HUES64 (cell line): ENCODE results near the gene CTDSP2.
A peak's percentile ranks its signal among the peaks of the same experiment; 100 is the strongest.
"Not testable (repeated sequence)": the region's sequence is repeated elsewhere in the genome, so short reads cannot be mapped to it uniquely, and the experiment has no call there.

Experiments used
- H3K27ac ChIP-seq: 2 replicates; pipeline ENCODE4 v1.7.0; 2013; ENCODE audit warnings: low read depth, low read length, inconsistent platforms
- H3K27me3 ChIP-seq: 2 replicates; pipeline ENCODE4 v1.6.1; 2013; ENCODE audit warnings: mild to moderate bottlenecking, low read length; ENCODE audit not compliant: insufficient read depth
- H3K36me3 ChIP-seq: 2 replicates; pipeline ENCODE4 v1.6.1; 2013; ENCODE audit warnings: mild to moderate bottlenecking, low read length; ENCODE audit not compliant: insufficient read depth
- H3K4me1 ChIP-seq: 2 replicates; pipeline ENCODE4 v1.6.1; 2013; ENCODE audit warnings: mild to moderate bottlenecking, low read length, moderate library complexity; ENCODE audit not compliant: insufficient read depth
- H3K4me3 ChIP-seq: 2 replicates; pipeline ENCODE4 v1.5.1; 2013; ENCODE audit warnings: mild to moderate bottlenecking, low read length, moderate library complexity
- H3K9ac ChIP-seq: 2 replicates; pipeline ENCODE4 v1.6.1; 2013; ENCODE audit warnings: mild to moderate bottlenecking, low read depth, low read length
- H3K9me3 ChIP-seq: 2 replicates; pipeline ENCODE4 v1.6.1; 2013; ENCODE audit warnings: low read depth, low read length; ENCODE audit not compliant: insufficient read depth
- WGBS: fragments of 150-250, 120-280 bp; methylation state at CpG from one replicate; pipeline ENCODE4 v1.1.7; 2013; ENCODE audit warnings: missing lambda C conversion rate; 5-methylcytosine and 5-hydroxymethylcytosine counted together

Gene CTDSP2

GRCh38 chr12:57829025-57829777 lies 17.3 kb downstream of the CTDSP2 start:
- Histone ChIP-seq H3K4me3 (no peak overlapping the region), H3K36me3 (peaks cover 55% of the 10 kb centered on the region), H3K9me3 (no peaks in the 10 kb centered on the region), H3K27ac (peak overlapping the region; percentile 17; the same call in 1 of the 2 replicates), H3K4me1 (peaks cover 13% of the 10 kb centered on the region; the same call in 1 of the 2 replicates), H3K27me3 (no peaks in the 10 kb centered on the region), H3K9ac (no peak overlapping the region)
- WGBS, result 96% methylated on average over 10 of the region's 10 CpGs

GRCh38 chr12:57826966-57827365 lies 19.6 kb downstream of the CTDSP2 start:
- Histone ChIP-seq H3K27me3 (no peaks in the 10 kb centered on the region), H3K27ac (no peak overlapping the region), H3K4me1 (no peaks in the 10 kb centered on the region), H3K36me3 (peaks cover 77% of the 10 kb centered on the region), H3K9me3 (no peaks in the 10 kb centered on the region), H3K4me3 (no peak overlapping the region), H3K9ac (no peak overlapping the region)
- 95% methylated on average over 1 of the region's 1 CpG for WGBS

DNA sequence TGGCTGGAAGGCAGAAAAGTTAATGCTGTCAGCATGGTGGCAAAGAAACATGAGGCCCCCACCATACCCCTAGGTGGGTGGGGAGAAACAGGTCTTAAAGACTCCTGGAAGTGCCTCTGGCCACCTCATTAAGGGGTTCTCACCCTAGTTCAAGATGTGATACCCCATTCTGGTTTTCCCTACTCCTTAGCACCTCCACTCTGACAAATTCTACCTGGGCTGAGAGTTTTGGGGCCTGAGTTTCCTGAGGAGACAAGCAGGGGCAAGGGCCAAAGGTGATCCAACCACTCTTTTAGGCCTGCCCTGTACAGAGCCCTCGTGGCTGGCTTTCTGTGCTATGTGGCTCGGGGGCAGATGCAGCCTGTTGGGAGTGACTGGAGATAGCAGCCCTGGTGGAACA lies 20.1 kb downstream of the CTDSP2 start:
- WGBS, result 95% methylated on average over 2 of the region's 2 CpGs
- Histone ChIP-seq H3K27ac (no peak overlapping the region), H3K9me3 (no peaks in the 10 kb centered on the region), H3K4me3 (no peak overlapping the region), H3K36me3 (peaks cover 82% of the 10 kb centered on the region), H3K27me3 (no peaks in the 10 kb centered on the region), H3K9ac (no peak overlapping the region), H3K4me1 (no peaks in the 10 kb centered on the region)

GRCh38 chr12:57825451-57825850 lies 21.1 kb downstream of the CTDSP2 start:
- Histone ChIP-seq H3K9ac (no peak overlapping the region), H3K27me3 (no peaks in the 10 kb centered on the region), H3K4me1 (no peaks in the 10 kb centered on the region), H3K9me3 (no peaks in the 10 kb centered on the region), H3K36me3 (peaks cover 88% of the 10 kb centered on the region), H3K27ac (no peak overlapping the region), H3K4me3 (no peak overlapping the region)
- 95% methylated on average over 2 of the region's 2 CpGs for WGBS

DNA sequence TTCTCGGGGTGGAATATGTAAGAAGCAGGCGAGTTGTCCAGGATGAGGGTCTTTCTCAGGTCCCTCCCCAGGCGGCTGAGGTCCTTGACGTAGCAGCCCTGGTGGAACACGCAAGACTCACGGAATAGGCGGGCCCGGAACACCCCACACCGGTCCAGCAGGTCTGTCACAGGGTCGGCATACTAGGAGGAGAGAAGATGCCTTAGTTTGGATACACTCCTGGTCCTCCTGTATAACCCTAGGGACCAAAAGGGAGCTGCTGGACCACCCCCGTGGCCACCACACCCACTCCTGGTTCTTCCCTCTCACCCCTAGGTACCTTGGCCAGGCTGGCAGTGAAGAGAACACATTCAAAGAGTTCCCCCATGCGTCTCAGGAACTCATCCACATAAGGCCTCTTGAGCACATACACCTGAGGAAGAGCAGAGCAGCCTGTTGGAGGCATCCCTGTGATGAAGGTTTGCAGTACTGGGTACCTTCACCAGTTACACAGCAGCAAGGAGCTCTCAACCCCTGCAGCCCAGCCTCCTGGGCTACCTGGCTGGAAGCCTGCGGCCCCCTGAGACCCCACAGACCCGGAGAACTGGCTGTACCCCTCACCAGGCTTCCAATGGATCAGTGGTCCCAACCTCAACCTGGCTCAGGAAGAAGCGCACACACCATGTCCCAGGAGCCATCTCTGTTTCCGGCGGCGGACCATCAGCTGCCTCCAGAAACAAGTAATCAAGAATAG lies 22.5 kb downstream of the CTDSP2 start:
- H3K27me3 ChIP-seq, result no peaks in the 10 kb centered on the region
- 97% methylated on average over 18 of the region's 18 CpGs for WGBS
- no peaks in the 10 kb centered on the region for H3K9me3 ChIP-seq
- H3K36me3 ChIP-seq, result peaks cover 87% of the 10 kb centered on the region
- H3K27ac ChIP-seq, result no peak overlapping the region
- H3K4me3 ChIP-seq, result no peak overlapping the region
- H3K9ac ChIP-seq, result no peak overlapping the region
- H3K4me1 ChIP-seq, result no peaks in the 10 kb centered on the region

- H3K36me3 ChIP-seq, result peaks cover 80% of the 10 kb centered on the region
- no peaks in the 10 kb centered on the region for H3K27me3 ChIP-seq
- H3K27ac ChIP-seq, result no peak overlapping the region
- H3K9ac ChIP-seq, result no peak overlapping the region
- H3K9me3 ChIP-seq, result no peaks in the 10 kb centered on the region
- 95% methylated on average over 17 of the region's 17 CpGs for WGBS
- H3K4me3 ChIP-seq, result no peak overlapping the region
- H3K4me1 ChIP-seq, result no peaks in the 10 kb centered on the region
Observed at GRCh38 chr12:57823131-57823907, 23.2 kb downstream of the CTDSP2 start.

DNA sequence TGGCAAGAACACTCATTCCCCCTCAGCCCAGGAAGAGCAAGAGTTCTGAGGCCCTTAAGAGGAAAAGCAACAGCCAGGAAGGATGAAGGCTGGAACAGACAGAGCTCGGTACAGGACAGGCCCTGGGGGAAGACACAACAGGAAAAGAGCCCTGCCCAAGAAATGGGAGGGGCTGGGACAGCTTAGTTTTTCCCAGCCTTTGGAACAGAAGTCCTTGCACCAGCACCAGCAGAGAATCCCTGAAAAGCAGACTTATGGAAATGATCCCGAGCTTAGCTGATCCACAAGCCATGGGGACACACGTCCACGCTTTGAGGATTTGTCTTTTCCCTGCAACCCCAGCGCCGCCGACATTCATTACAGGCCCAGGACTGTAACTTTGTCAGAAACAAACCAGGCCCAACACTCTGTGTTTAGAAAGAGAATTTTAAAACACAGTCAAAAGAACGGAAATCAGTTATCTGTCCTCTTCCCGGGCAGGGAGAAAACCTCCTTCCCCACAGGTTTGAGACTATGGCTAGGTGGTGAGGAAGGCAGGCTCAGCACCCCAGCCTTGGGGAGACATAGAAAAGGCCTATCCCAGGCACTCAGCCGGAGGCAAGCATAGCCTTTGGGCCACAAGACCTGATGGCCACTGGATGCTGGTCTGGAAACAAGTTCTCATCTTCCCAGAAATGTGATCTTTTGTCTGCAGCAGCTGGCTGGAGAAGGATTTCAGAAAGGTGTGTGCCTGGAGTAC lies 24.0 kb downstream of the CTDSP2 start:
- 95% methylated on average over 10 of the region's 10 CpGs for WGBS
- no peak overlapping the region for H3K27ac ChIP-seq

DNA sequence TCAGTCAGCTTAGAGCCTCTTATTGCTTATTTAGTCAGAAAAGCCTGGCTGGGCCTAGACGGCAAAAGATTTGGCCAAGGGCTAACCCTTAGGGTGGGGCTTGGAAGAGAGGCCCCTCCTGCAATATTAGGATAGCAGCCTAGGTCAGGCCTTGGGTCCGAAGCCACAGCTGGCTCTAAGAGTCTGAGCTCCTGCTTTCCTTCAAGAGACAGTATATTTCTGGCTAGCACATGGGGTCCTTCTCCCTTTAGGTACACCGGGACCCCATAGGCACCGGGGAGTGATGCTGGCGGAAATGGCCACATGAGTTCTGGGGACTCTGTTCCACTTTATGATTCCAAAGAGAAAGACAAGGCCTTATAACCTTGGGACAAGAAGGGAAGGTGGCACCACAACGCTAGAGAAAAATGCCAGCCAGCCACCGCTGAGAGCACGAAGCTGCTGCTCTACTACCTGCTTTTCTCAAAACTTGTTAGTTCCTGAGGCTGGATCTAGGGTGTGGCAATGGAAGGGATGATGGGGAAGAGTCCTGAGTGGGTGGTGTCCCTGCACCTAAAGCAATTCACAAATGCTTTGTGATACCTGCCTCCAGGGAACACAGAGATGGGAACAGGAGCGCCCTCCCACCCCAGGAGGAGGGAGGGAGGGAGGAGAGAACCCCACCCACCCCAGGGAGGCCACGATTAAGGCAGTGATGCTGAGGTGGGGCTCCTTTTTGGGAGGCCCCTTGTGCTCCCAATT lies 24.9 kb downstream of the CTDSP2 start:
- H3K36me3 ChIP-seq, result peaks cover 65% of the 10 kb centered on the region
- H3K4me1 ChIP-seq, result no peaks in the 10 kb centered on the region
- no peak overlapping the region for H3K9ac ChIP-seq
- no peak overlapping the region for H3K27ac ChIP-seq
- WGBS, result 96% methylated on average over 9 of the region's 10 CpGs
- H3K27me3 ChIP-seq, result no peaks in the 10 kb centered on the region
- H3K4me3 ChIP-seq, result no peak overlapping the region
- no peaks in the 10 kb centered on the region for H3K9me3 ChIP-seq

More for the DNA sequence above, 24.0 kb downstream of the CTDSP2 start:
- no peaks in the 10 kb centered on the region for H3K27me3 ChIP-seq
- no peaks in the 10 kb centered on the region for H3K4me1 ChIP-seq
- peaks cover 74% of the 10 kb centered on the region for H3K36me3 ChIP-seq
- no peak overlapping the region for H3K4me3 ChIP-seq
- H3K9me3 ChIP-seq, result no peaks in the 10 kb centered on the region
- no peak overlapping the region for H3K9ac ChIP-seq

GRCh38 chr12:57821015-57821414 lies 25.5 kb downstream of the CTDSP2 start:
- H3K9me3 ChIP-seq, H3K4me3 ChIP-seq, H3K9ac ChIP-seq, H3K4me1 ChIP-seq, H3K27ac ChIP-seq, H3K27me3 ChIP-seq: not testable (repeated sequence)
- WGBS, result 91% methylated on average over 4 of the region's 5 CpGs
- peaks cover 58% of the 10 kb centered on the region for H3K36me3 ChIP-seq

DNA sequence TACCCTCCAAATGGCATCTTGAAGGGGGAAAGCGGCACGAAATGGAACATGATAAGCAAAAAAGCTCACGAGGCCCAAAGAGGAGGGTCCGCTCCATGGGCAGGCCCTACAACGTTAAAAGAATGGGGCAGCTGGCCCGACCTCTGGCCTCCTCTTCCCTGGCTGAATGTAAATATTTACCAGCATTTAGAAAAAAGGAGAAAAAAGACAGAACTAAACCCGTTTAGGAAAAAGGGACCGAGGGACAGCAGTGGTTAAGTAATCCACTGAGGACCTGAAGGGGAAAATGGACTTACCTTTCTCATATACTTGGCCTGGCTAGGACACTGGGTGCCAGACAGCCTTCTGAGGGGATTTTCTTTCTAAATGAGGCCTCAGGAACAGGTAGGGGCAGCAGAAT lies 26.4 kb downstream of the CTDSP2 start:
- not testable (repeated sequence) for H3K9me3 ChIP-seq, H3K9ac ChIP-seq, H3K27ac ChIP-seq, H3K27me3 ChIP-seq, H3K4me3 ChIP-seq, H3K4me1 ChIP-seq
- 94% methylated on average over 8 of the region's 8 CpGs for WGBS
- peaks cover 49% of the 10 kb centered on the region for H3K36me3 ChIP-seq
